GM15510 (cell line): ENCODE measurements around the gene SIAH2.

Experiments
- POLR2A ChIP-seq: IDR thresholded peaks from 3 replicates; pipeline ENCODE4 v1.6.1; 2011; ENCODE audit warnings: borderline replicate concordance; ENCODE audit not compliant: insufficient read length; ENCODE audit errors: extremely low read depth

SIAH2 gene

GRCh38 chr3:150763122-150763840 is at the start of gene SIAH2:
Gene SIAH2 (minus strand): TSS chr3:150763169. CDS start chr3:150762849, 320 bp downstream.
- peak; percentile 92 for TF ChIP-seq POLR2A

GRCh38 chr3:150811984-150812383 is 49.0 kb upstream of the SIAH2 start:
- no peak for TF ChIP-seq POLR2A

DNA sequence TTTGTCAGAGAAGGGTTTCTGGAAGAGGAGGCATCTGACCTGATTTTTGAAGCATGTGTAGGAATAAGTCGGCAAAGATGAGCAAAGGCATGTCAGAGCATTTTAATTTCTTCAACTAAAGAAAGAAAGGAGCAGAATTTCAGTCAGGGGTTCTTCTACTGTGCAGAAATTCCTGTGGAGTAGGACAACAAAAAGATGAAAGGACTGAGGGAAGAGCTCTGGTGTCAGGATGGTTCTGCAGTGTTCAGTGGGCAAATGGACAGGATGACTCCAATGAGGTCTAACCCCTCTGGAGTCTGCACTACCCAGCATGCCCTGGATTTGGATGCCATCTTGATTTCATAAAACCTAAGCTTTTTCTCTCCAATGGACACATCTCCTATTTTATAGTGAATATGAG is 47.7 kb upstream of the SIAH2 start:
- no peak for TF ChIP-seq POLR2A

DNA sequence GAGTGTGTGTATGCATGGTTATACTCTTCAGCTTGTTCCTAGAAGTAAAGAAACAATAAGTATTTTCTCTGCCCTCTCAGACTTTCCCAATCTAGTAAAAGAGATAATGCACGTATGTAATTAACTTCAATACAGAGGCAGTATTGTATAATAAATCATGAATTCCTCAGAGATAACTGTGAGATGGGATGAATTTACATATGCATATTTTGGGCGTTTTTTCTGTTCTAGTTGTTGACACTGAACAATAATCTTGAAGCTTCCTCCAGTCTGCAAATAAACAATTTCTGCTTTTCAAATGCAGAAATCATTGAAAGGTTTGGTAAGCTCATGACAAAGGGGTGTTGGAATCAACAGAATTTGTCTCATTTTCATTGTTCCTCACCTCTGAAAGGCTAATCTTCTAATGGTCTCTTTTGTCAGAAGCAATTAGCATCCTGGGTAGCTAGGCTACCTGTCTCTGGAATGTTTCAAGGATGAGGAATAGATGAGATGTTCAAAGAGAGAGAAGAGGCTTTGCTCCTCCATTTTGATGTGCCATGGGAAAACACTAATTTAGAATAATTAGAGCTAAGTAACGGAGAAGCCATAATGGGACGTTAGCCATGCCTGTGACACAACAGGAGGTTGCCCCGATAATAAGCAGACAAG is 43.3 kb upstream of the SIAH2 start:
- TF ChIP-seq POLR2A, result no peak

GRCh38 chr3:150805354-150805753 is 42.4 kb upstream of the SIAH2 start:
- TF ChIP-seq POLR2A, result no peak

DNA sequence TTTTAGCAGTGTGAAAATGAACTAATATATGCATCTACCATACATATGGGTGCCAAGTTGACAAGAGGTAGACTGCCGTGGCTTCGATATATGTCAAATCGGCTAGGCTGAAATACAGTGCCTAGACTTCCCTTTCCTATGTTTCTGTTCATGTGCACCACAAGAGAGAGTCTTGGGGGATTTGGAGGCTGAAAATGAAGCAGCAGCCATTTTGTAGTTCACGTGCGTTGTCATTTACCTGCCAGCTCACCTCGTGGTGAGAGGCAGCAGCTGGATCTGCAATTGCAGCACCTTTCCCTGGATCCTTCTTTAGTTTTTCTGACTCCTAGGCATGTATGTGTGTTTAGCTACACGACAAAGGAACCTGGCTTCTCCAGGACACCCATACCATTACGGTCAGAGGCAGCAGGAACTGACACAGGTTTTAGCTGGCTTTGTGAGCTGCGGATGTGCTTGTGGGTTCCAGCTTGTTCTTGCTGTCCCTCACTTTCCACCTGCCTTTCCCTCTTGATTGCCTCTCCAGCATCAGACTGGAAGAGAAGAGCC is 40.5 kb upstream of the SIAH2 start:
- TF ChIP-seq POLR2A, result no peak

GRCh38 chr3:150800722-150801121 is 37.8 kb upstream of the SIAH2 start:
- no peak for TF ChIP-seq POLR2A

- no peak for TF ChIP-seq POLR2A
These were observed 35.2 kb upstream of the SIAH2 start for GRCh38 chr3:150798122-150798618.

- TF ChIP-seq POLR2A, result no peak
These were observed 34.2 kb upstream of the SIAH2 start for GRCh38 chr3:150797155-150797554.

- TF ChIP-seq POLR2A, result no peak
These were observed 30.7 kb upstream of the SIAH2 start for GRCh38 chr3:150793641-150794040.

- no peak for TF ChIP-seq POLR2A
These were observed 27.7 kb upstream of the SIAH2 start for GRCh38 chr3:150790629-150791028.

- no peak for TF ChIP-seq POLR2A
These were observed 26.5 kb upstream of the SIAH2 start for GRCh38 chr3:150789451-150789850.

- TF ChIP-seq POLR2A, result no peak
These were observed 24.9 kb upstream of the SIAH2 start for GRCh38 chr3:150787741-150788370.

DNA sequence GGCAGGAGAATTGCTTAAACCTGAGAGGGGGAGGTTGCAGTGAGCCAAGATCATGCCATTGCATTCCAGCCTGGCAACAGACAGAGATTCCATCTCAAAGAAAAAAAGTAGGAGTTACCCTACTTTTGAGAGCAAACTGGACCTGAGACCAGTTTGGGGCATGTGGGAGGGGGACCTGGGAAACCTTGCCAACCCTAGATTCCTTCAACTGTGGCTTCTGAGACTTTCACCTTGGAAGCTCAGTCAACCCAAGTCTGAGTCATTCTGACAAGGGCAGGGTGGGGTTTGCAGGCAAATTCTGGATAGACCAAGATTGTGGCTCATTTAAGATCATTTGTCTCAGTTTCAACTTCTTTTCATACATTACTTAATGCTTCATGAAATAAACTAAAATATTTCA is 23.8 kb upstream of the SIAH2 start:
- TF ChIP-seq POLR2A, result no peak

DNA sequence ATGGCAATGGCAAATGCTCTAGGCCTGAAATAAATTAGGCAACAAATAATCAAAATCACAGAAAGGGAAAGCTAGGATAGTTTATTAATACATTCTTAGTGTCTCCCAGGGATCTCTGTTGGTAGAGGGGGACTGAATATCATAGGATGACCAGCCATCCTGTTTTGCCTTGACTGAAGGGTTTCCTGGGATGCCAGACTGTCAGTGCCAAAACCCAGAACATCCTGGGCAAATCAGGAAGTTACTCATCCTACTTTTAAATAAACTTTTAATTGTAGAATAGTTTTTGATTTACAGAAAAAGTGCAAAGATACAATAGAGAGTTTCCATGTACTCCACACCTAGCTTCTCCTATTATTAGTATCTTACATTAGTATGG is 21.8 kb upstream of the SIAH2 start:
- TF ChIP-seq POLR2A, result no peak
